HepG2 (cell line): Measurements from ENCODE around the gene NUTM2D. TPM values are rescaled to one million over a fixed set of nuclear protein-coding genes. Genes with fewer than 3 reads are reported as not detected.
"Not testable (repeated sequence)": the region's sequence is repeated elsewhere in the genome, so short reads cannot be mapped to it uniquely, and the experiment has no call there.

Experiments used
- ATAC-seq: fragments of 200-7000 bp; cut with Tn5 transposase; 3 replicates; pipeline ENCODE4 v1.9.1; 2020; ENCODE audit warnings: mild to moderate bottlenecking, moderate library complexity
- BruUV-seq: library from RNA; stranded (reverse); fragments of 400-500 nt; replicated peaks from 2 replicates; lab custom pipeline; 2021; lab: Mats Ljungman, UMichigan
- CTCF ChIA-PET: fragments of 300-600 bp; formaldehyde crosslinking; extraction: SDS; loops from one replicate; lab custom pipeline; 2021; ENCODE audit warnings: low total read pairs, inconsistent platforms, low intra/inter-chr PET ratio; lab: Yijun Ruan, JAX
- POLR2A ChIA-PET: fragments of 350-600 bp; sonication (Branson Sonifier 250); formaldehyde crosslinking; loops from one replicate; lab custom pipeline; 2020; ENCODE audit warnings: antibody characterized with exemption, inconsistent platforms; lab: Yijun Ruan, JAX
- DNase-seq: peaks from one replicate; pipeline ENCODE4 v3.0.0-alpha.2; 2015; ENCODE audit warnings: low spot score
- FAIRE-seq: peaks from 3 replicates; lab custom pipeline; 2011; peaks lifted over from hg19 to GRCh38; lab: Jason Lieb, UNC
- H2AFZ ChIP-seq: one replicate; pipeline ENCODE4 v1.6.1; 2011; ENCODE audit warnings: low read length, inconsistent platforms
- H3K27ac ChIP-seq: fragments of 300-600 bp; 3 replicates; pipeline ENCODE4 v1.8.0; 2011; ENCODE audit warnings: mixed run types, mild to moderate bottlenecking, mixed read lengths, low read length, inconsistent platforms; ENCODE audit not compliant: insufficient read depth; ENCODE audit errors: extremely low read length
- H3K27me3 ChIP-seq, 2 experiments: fragments of 200-600 bp in 1 of 2; 2 replicates in 1 of 2; 3 replicates in 1 of 2; pipeline versions ENCODE4 v1.6.0 to v1.8.0; 2011; ENCODE audit warnings: low read length in 2 of 2, mild to moderate bottlenecking in 2 of 2, moderate library complexity in 2 of 2, inconsistent platforms in 1 of 2; ENCODE audit not compliant: insufficient read depth in 2 of 2, control insufficient read depth in 1 of 2
- H3K36me3 ChIP-seq, 2 experiments: fragments of 200-600 bp in 1 of 2; replicated peaks in 1 of 2; 2 replicates in 1 of 2; 3 replicates in 1 of 2; pipeline versions ENCODE4 v1.5.1 to v1.8.0; 2011; ENCODE audit warnings: low read length in 2 of 2, inconsistent platforms in 1 of 2; ENCODE audit not compliant: insufficient read depth in 2 of 2, control insufficient read depth in 1 of 2
- H3K4me1 ChIP-seq: 2 replicates; pipeline ENCODE4 v1.5.1; 2012; ENCODE audit warnings: low read length, inconsistent platforms; ENCODE audit not compliant: insufficient read depth
- H3K4me2 ChIP-seq: 2 replicates; pipeline ENCODE4 v1.6.0; 2011; ENCODE audit warnings: low read depth, low read length, inconsistent platforms
- H3K4me3 ChIP-seq, 3 experiments: fragments of 200-600 bp in 1 of 3; sonication (generic), shearing (Covaris generic) in 1 of 3; replicated peaks in 1 of 3; 2 replicates each; pipeline ENCODE4 v1.5.1; 2011 to 2016; ENCODE audit warnings: low read length in 3 of 3, inconsistent platforms in 2 of 3, low read depth in 2 of 3, mild to moderate bottlenecking in 2 of 3, control low read depth in 1 of 3, mixed read lengths in 1 of 3; ENCODE audit not compliant: insufficient read depth in 1 of 3
- H3K79me2 ChIP-seq: one replicate; pipeline ENCODE4 v1.6.1; 2011; ENCODE audit warnings: low read length, inconsistent platforms; ENCODE audit not compliant: insufficient read depth
- H3K9ac ChIP-seq: 2 replicates; pipeline ENCODE4 v1.6.0; 2011; ENCODE audit warnings: mild to moderate bottlenecking, low read depth, low read length, inconsistent platforms; ENCODE audit not compliant: insufficient read depth
- H3K9me3 ChIP-seq: 2 replicates; pipeline ENCODE4 v1.5.1; 2012; ENCODE audit warnings: mild to moderate bottlenecking, low read length
- H4K20me1 ChIP-seq: 2 replicates; pipeline ENCODE4 v1.6.0; 2011; ENCODE audit warnings: inconsistent platforms, mild to moderate bottlenecking, low read length, moderate library complexity; ENCODE audit not compliant: insufficient read depth
- WGBS: methylation state at CpG from one replicate; pipeline ENCODE4 v1.1.6; 2017; ENCODE audit warnings: low lambda C conversion rate; 5-methylcytosine and 5-hydroxymethylcytosine counted together
- in situ Hi-C: cut with HindIII; loops from 2 replicates; pipeline ENCODE4 v1.10.0; 2017; ENCODE audit warnings: low pct_unique_long_range_greater_than_20kb; ENCODE audit not compliant: extremely low pct_ligation_motif_present
- intact Hi-C: fragments of 100-400 bp; cut with micrococcal nuclease; formaldehyde crosslinking; loops from one replicate; pipeline ENCODE4 v1.10.0; 2022; ENCODE audit not compliant: unreplicated experiment
- polyA plus RNA-seq, 8 experiments: library from polyadenylated mRNA; depleted of rRNA in 3 of 8; stranded (reverse) in 7 of 8; unstranded in 1 of 8; fragments of >200 nt; fragmentation: Illumina TruSeq in 4 of 8; extraction: Trizol in 4 of 8; gene quantifications; 2 replicates each; pipeline versions ENCODE4 v1.2.1 to v1.2.3, GENCODE V29; 2011 to 2016; ENCODE audit warnings: low read depth in 4 of 8, missing spikeins in 1 of 8, mixed read lengths in 1 of 8; ENCODE audit not compliant: insufficient read depth in 1 of 8
- total RNA-seq, 5 experiments: library from RNA; depleted of rRNA; stranded (reverse); fragments of >200 nt; fragmentation: Illumina TruSeq; extraction: Trizol; gene quantifications; 2 replicates each; pipeline ENCODE4 v1.2.3, GENCODE V29; 2016; ENCODE audit warnings: low read depth in 1 of 5

The NUTM2D gene
- total and polyA plus RNA-seq, 2 of the 13 experiments (the other 11 are each of a cell fraction or from before 2014, with no cell fraction given): 2.1 to 3.3 TPM

DNA sequence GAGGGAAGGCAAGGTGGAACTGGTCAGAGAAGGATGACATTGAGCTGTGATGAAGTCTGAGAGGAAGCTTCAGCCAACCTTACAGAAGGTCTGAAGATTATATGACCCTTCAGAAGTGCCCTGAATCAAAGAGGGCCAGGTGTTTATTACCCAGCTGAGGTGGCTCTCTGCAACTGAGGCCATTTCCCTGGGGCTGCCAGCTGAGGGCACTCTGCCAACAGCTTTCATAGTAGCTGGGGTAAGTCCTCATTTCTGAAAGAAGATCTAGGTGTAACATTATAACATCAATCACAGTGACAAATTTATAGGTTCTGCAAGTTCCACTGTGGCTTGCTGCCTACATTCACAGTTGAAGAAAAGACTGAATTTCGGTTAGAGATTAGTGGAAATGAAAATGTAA is 46.0 kb upstream of the NUTM2D start:
- FAIRE-seq, H3K4me3 ChIP-seq, POLR2A ChIA-PET, H3K27me3 ChIP-seq, DNase-seq, H3K9ac ChIP-seq, intact Hi-C loops, H3K79me2 ChIP-seq, H4K20me1 ChIP-seq, H3K4me2 ChIP-seq, in situ Hi-C loops, CTCF ChIA-PET, H3K36me3 ChIP-seq, H3K9me3 ChIP-seq, H3K4me1 ChIP-seq, H3K27ac ChIP-seq, H2AFZ ChIP-seq, BruUV-seq: not testable (repeated sequence)
- peak; percentile 68 for ATAC-seq
- WGBS: 82% methylated on average over 1 of the region's 1 CpG

GRCh38 chr10:87313649-87314359 is 43.7 kb upstream of the NUTM2D start:
- ATAC-seq, H3K27me3 ChIP-seq, H3K9ac ChIP-seq, H4K20me1 ChIP-seq, H3K4me1 ChIP-seq, H3K27ac ChIP-seq, H3K9me3 ChIP-seq, in situ Hi-C loops, intact Hi-C loops, H2AFZ ChIP-seq, H3K79me2 ChIP-seq, FAIRE-seq, H3K4me2 ChIP-seq, BruUV-seq, DNase-seq, H3K36me3 ChIP-seq, CTCF ChIA-PET, H3K4me3 ChIP-seq, POLR2A ChIA-PET: not testable (repeated sequence)
- WGBS: 82% methylated on average over 3 of the region's 3 CpGs

GRCh38 chr10:87314360-87314973 is 43.1 kb upstream of the NUTM2D start:
- ATAC-seq, H2AFZ ChIP-seq, H3K27me3 ChIP-seq, DNase-seq, intact Hi-C loops, CTCF ChIA-PET, H3K9ac ChIP-seq, H3K9me3 ChIP-seq, in situ Hi-C loops, H4K20me1 ChIP-seq, H3K36me3 ChIP-seq, H3K79me2 ChIP-seq, BruUV-seq, H3K27ac ChIP-seq, FAIRE-seq, H3K4me1 ChIP-seq, H3K4me2 ChIP-seq, POLR2A ChIA-PET, H3K4me3 ChIP-seq: not testable (repeated sequence)
- WGBS: 73% methylated on average over 3 of the region's 4 CpGs

- H3K27ac ChIP-seq, POLR2A ChIA-PET, H3K36me3 ChIP-seq, BruUV-seq, H3K79me2 ChIP-seq, H2AFZ ChIP-seq, in situ Hi-C loops, H3K4me2 ChIP-seq, H3K9me3 ChIP-seq, H4K20me1 ChIP-seq, H3K27me3 ChIP-seq, H3K4me3 ChIP-seq, FAIRE-seq, ATAC-seq, intact Hi-C loops, DNase-seq, H3K9ac ChIP-seq, CTCF ChIA-PET, H3K4me1 ChIP-seq: not testable (repeated sequence)
- 100% methylated on average over 1 of the region's 1 CpG for WGBS
Observed at GRCh38 chr10:87321505-87321904, 36.0 kb upstream of the NUTM2D start.
